ENCODE results near the gene NNT.

Gene NNT

GRCh38 chr5:43638107-43638506 is 35.1 kb downstream of the NNT start:
- DNase-seq (no peak), ATAC-seq (ENCODE audit: insufficient read depth, low read depth) (no peak)
- no peaks in the 10 kb centered on the region for H3K27me3 ChIP-seq (ENCODE audit: insufficient read depth, low read length, poor library complexity)
- H3K4me2 ChIP-seq (ENCODE audit: insufficient read depth, low read length), result no peak overlapping the region
- H3K4me3 ChIP-seq (ENCODE audit: low read depth in 1 of 2, low read length in 2 of 2), result no peak overlapping the region
- H3K79me2 ChIP-seq (ENCODE audit: insufficient read depth, low read length), result peaks cover 17% of the 10 kb centered on the region
- no peak overlapping the region for H3K27ac ChIP-seq (ENCODE audit: low read length)
- no peak overlapping the region for H2AFZ ChIP-seq (ENCODE audit: low read depth, low read length)
- TF ChIP-seq EZH2 (IDR thresholded peaks at IDR 0.05; ENCODE audit: borderline replicate concordance, low read depth, low read length, severe bottlenecking), result no peak
- no peak for TF ChIP-seq CTCF (IDR thresholded peaks at IDR 0.05; ENCODE audit: borderline replicate concordance, extremely low read depth, low read length, poor library complexity, severe bottlenecking)
- no peaks in the 10 kb centered on the region for H3K9me3 ChIP-seq (ENCODE audit: insufficient read depth, low read length, severe bottlenecking)
- no peak overlapping the region for H3K9ac ChIP-seq (ENCODE audit: low read depth, low read length)
- H3K36me3 ChIP-seq (ENCODE audit: insufficient read depth, low read length), result peaks cover 65% of the 10 kb centered on the region
- H3K4me1 ChIP-seq (ENCODE audit: insufficient read depth, low read length), result no peaks in the 10 kb centered on the region
- H4K20me1 ChIP-seq (ENCODE audit: insufficient read depth, low read length), result peaks cover 6% of the 10 kb centered on the region; the same call in 1 of the 2 replicates

GRCh38 chr5:43638546-43638945 is 35.6 kb downstream of the NNT start:
- Histone ChIP-seq H4K20me1 (ENCODE audit: insufficient read depth, low read length) (peaks cover 6% of the 10 kb centered on the region; the same call in 1 of the 2 replicates), H3K36me3 (ENCODE audit: insufficient read depth, low read length) (peaks cover 61% of the 10 kb centered on the region), H3K9ac (ENCODE audit: low read depth, low read length) (no peak overlapping the region), H3K27me3 (ENCODE audit: insufficient read depth, low read length, poor library complexity) (no peaks in the 10 kb centered on the region), H3K4me3 (ENCODE audit: low read depth in 1 of 2, low read length in 2 of 2) (no peak overlapping the region), H3K4me2 (ENCODE audit: insufficient read depth, low read length) (no peak overlapping the region), H3K79me2 (ENCODE audit: insufficient read depth, low read length) (peaks cover 16% of the 10 kb centered on the region), H3K27ac (ENCODE audit: low read length) (no peak overlapping the region), H3K9me3 (ENCODE audit: insufficient read depth, low read length, severe bottlenecking) (no peaks in the 10 kb centered on the region), H3K4me1 (ENCODE audit: insufficient read depth, low read length) (no peaks in the 10 kb centered on the region), H2AFZ (ENCODE audit: low read depth, low read length) (no peak overlapping the region)
- DNase-seq, result no peak
- TF ChIP-seq EZH2 (IDR thresholded peaks at IDR 0.05; ENCODE audit: borderline replicate concordance, low read depth, low read length, severe bottlenecking), result no peak
- ATAC-seq (ENCODE audit: insufficient read depth, low read depth), result no peak

- no peaks in the 10 kb centered on the region for H3K9me3 ChIP-seq (ENCODE audit: insufficient read depth, low read length, severe bottlenecking)
- H3K79me2 ChIP-seq (ENCODE audit: insufficient read depth, low read length), result peaks cover 16% of the 10 kb centered on the region
- no peaks in the 10 kb centered on the region for H3K4me1 ChIP-seq (ENCODE audit: insufficient read depth, low read length)
- H3K36me3 ChIP-seq (ENCODE audit: insufficient read depth, low read length), result peaks cover 57% of the 10 kb centered on the region
- H3K9ac ChIP-seq (ENCODE audit: low read depth, low read length), result no peak overlapping the region
- no peak overlapping the region for H3K4me3 ChIP-seq (ENCODE audit: low read depth in 1 of 2, low read length in 2 of 2)
- H2AFZ ChIP-seq (ENCODE audit: low read depth, low read length), result no peak overlapping the region
- H3K4me2 ChIP-seq (ENCODE audit: insufficient read depth, low read length), result no peak overlapping the region
- no peak for ATAC-seq (ENCODE audit: insufficient read depth, low read depth)
- H4K20me1 ChIP-seq (ENCODE audit: insufficient read depth, low read length), result peaks cover 6% of the 10 kb centered on the region; the same call in 1 of the 2 replicates
- DNase-seq, result no peak
- TF ChIP-seq EZH2 (IDR thresholded peaks at IDR 0.05; ENCODE audit: borderline replicate concordance, low read depth, low read length, severe bottlenecking) (no peak), CTCF (IDR thresholded peaks at IDR 0.05; ENCODE audit: borderline replicate concordance, extremely low read depth, low read length, poor library complexity, severe bottlenecking) (no peak)
- no peaks in the 10 kb centered on the region for H3K27me3 ChIP-seq (ENCODE audit: insufficient read depth, low read length, poor library complexity)
- no peak overlapping the region for H3K27ac ChIP-seq (ENCODE audit: low read length)
These were observed 36.6 kb downstream of the NNT start for GRCh38 chr5:43639566-43639965.

GRCh38 chr5:43642428-43642827 is 39.4 kb downstream of the NNT start:
- TF ChIP-seq CTCF (IDR thresholded peaks at IDR 0.05; ENCODE audit: borderline replicate concordance, extremely low read depth, low read length, poor library complexity, severe bottlenecking) (no peak), EZH2 (IDR thresholded peaks at IDR 0.05; ENCODE audit: borderline replicate concordance, low read depth, low read length, severe bottlenecking) (no peak)
- H3K79me2 ChIP-seq (ENCODE audit: insufficient read depth, low read length), result peaks cover 10% of the 10 kb centered on the region
- no peaks in the 10 kb centered on the region for H3K9me3 ChIP-seq (ENCODE audit: insufficient read depth, low read length, severe bottlenecking)
- ATAC-seq (ENCODE audit: insufficient read depth, low read depth) (no peak), DNase-seq (no peak)
- H2AFZ ChIP-seq (ENCODE audit: low read depth, low read length), result no peak overlapping the region
- H3K4me3 ChIP-seq (ENCODE audit: low read depth in 1 of 2, low read length in 2 of 2), result no peak overlapping the region
- H3K27me3 ChIP-seq (ENCODE audit: insufficient read depth, low read length, poor library complexity), result no peaks in the 10 kb centered on the region
- peaks cover 55% of the 10 kb centered on the region for H3K36me3 ChIP-seq (ENCODE audit: insufficient read depth, low read length)
- peaks cover 1% of the 10 kb centered on the region; the same call in 1 of the 2 replicates for H4K20me1 ChIP-seq (ENCODE audit: insufficient read depth, low read length)
- H3K4me1 ChIP-seq (ENCODE audit: insufficient read depth, low read length), result no peaks in the 10 kb centered on the region
- H3K4me2 ChIP-seq (ENCODE audit: insufficient read depth, low read length), result no peak overlapping the region
- no peak overlapping the region for H3K27ac ChIP-seq (ENCODE audit: low read length)
- H3K9ac ChIP-seq (ENCODE audit: low read depth, low read length), result no peak overlapping the region

Data from DND-41 (cell line).